Activated naive CD4-positive, alpha-beta T cell treated with anti-CD3 and anti-CD28 coated beads, Interleukin-2, amount 10 ng/mL, durations not matched to agents 7 days and 5 days (primary cell): ENCODE measurements around the gene GPC6.

Experiments used
- CTCF ChIA-PET: fragments of 350-600 bp; sonication (Branson Sonifier 250); formaldehyde crosslinking; loops from one replicate; lab custom pipeline; 2021; ENCODE audit warnings: antibody characterized with exemption; lab: Charles Lee
- DNase-seq: peaks from one replicate; pipeline ENCODE4 v3.0.0-alpha.2; 2020
- H3K27ac Mint-ChIP-seq: one replicate; pipeline ENCODE4 v1.8.0; 2021; ENCODE audit warnings: mild to moderate bottlenecking, moderate library complexity, mixed read lengths
- H3K27me3 Mint-ChIP-seq: one replicate; pipeline ENCODE4 v1.8.0; 2021; ENCODE audit warnings: mild to moderate bottlenecking, mixed read lengths
- H3K36me3 Mint-ChIP-seq: one replicate; pipeline ENCODE4 v1.8.0; 2021; ENCODE audit warnings: mixed read lengths
- H3K4me1 Mint-ChIP-seq: one replicate; pipeline ENCODE4 v1.8.0; 2021; ENCODE audit warnings: mixed read lengths
- H3K4me3 Mint-ChIP-seq: one replicate; pipeline ENCODE4 v1.8.0; 2021; ENCODE audit warnings: mild to moderate bottlenecking, moderate library complexity, mixed read lengths
- H3K9me3 Mint-ChIP-seq: one replicate; pipeline ENCODE4 v1.8.0; 2021; ENCODE audit warnings: mixed read lengths

Gene GPC6

GRCh38 chr13:93244141-93244917 is 17.7 kb downstream of the GPC6 start:
- Mint-ChIP-seq H3K4me1 (no peaks in the 10 kb centered on the region), H3K27me3 (no peaks in the 10 kb centered on the region), H3K27ac (no peak overlapping the region), H3K9me3 (peaks cover 9% of the 10 kb centered on the region), H3K4me3 (no peak overlapping the region), H3K36me3 (no peaks in the 10 kb centered on the region)
- CTCF ChIA-PET = no interaction called here
- no peak for DNase-seq

DNA sequence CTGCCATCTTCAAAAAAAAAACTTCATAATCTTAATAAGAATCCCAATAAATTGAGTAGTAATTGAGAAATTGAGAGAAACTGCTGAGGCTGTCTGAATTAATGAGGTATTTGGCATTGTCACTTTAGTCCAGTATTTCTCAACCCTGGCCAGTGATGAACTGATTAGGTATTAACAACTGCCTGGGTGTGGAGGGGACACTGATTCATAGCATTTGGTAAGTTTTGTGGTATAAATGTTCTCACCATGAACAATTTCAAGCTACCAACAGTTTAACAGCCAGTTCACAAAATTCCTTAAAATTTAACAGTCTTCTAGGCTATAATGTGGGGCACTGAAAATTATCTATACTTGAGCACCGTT is 18.3 kb downstream of the GPC6 start:
- Mint-ChIP-seq H3K4me3 (no peak overlapping the region), H3K36me3 (no peaks in the 10 kb centered on the region), H3K27ac (no peak overlapping the region), H3K27me3 (no peaks in the 10 kb centered on the region), H3K4me1 (no peaks in the 10 kb centered on the region), H3K9me3 (peaks cover 6% of the 10 kb centered on the region)
- CTCF ChIA-PET = no interaction called here
- DNase-seq = no peak

- no peak overlapping the region for H3K4me3 Mint-ChIP-seq
- H3K27me3 Mint-ChIP-seq = no peaks in the 10 kb centered on the region
- no peak overlapping the region for H3K27ac Mint-ChIP-seq
- CTCF ChIA-PET = no interaction called here
- no peaks in the 10 kb centered on the region for H3K4me1 Mint-ChIP-seq
- no peak for DNase-seq
- peaks cover 4% of the 10 kb centered on the region for H3K9me3 Mint-ChIP-seq
- H3K36me3 Mint-ChIP-seq = no peaks in the 10 kb centered on the region
Measured at GRCh38 chr13:93246069-93246468, 19.5 kb downstream of the GPC6 start.

DNA sequence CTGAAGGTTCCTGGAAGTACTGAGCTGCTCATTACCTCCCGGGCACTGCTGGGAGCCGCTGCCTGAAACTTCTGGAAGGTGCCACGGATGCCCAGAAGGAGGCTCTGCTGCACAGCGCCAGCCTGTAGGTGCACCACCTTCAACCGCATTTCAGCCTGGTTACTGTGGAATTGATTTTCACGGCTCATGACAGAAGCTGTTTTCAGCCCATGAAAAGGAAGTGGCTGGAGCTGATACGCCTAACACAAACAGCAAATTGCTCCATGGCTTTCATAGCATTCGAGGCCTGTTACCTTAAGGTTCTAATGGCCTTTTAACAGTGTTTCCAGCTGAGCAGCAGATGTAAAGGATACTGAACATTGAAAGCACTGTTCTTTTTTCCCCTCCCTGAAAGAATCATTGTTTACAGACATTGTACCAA is 22.0 kb downstream of the GPC6 start:
- H3K4me1 Mint-ChIP-seq = no peaks in the 10 kb centered on the region
- CTCF ChIA-PET = no interaction called here
- H3K9me3 Mint-ChIP-seq = peaks cover 2% of the 10 kb centered on the region
- no peak overlapping the region for H3K27ac Mint-ChIP-seq
- no peak for DNase-seq
- no peak overlapping the region for H3K4me3 Mint-ChIP-seq
- no peaks in the 10 kb centered on the region for H3K36me3 Mint-ChIP-seq
- no peaks in the 10 kb centered on the region for H3K27me3 Mint-ChIP-seq

DNA sequence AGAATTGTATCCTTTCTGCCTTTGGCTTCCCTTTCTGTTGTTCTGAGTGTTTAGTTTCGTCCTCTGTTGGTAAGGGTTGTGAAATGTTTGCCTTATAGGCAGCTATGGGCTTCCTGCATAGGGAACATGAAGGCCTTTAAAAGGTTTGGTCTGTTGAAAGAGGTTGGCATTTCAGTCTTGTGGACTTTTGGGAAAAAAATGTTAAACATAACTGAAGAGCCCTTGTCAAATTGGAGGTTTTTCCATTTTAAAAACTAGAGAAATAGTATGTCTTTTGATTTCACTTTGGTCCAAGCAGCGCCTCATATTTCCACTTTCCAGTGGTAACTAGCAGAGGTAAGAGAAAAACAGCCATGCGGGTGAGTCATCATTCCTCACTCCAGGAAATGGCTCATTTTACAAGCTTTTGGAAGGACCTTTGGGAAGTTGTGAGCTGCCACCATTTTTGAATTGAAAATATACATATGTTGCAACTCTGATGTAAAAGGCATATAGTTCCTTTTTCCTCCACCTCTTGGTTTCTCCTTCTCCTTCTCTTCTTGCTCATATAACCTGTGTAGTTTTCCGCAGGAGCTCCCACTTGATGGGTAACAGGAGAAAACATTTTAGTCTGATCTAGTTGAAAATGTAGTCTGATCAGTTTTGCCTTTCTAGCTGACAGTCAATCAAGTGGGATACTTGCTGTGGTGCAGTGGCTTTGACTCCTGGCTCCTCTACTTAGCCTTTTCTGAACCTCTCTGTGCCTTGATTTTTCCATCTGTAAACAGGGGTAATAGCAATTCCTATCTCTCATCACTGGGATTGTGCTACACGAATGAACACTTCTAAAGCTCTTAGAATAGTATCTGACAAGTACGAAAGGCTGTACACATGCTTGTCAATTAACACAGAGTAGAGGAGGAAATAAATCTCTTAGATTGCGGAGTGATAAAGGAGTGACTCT is 23.0 kb downstream of the GPC6 start:
- Mint-ChIP-seq H3K36me3 (no peaks in the 10 kb centered on the region), H3K27me3 (no peaks in the 10 kb centered on the region), H3K4me3 (no peak overlapping the region), H3K4me1 (no peaks in the 10 kb centered on the region), H3K27ac (no peak overlapping the region), H3K9me3 (peaks cover 1% of the 10 kb centered on the region)
- CTCF ChIA-PET = no interaction called here
- no peak for DNase-seq

GRCh38 chr13:93254775-93255174 is 28.2 kb downstream of the GPC6 start:
- CTCF ChIA-PET = no interaction called here
- H3K4me1 Mint-ChIP-seq = no peaks in the 10 kb centered on the region
- no peak overlapping the region for H3K4me3 Mint-ChIP-seq

GRCh38 chr13:93256998-93257397 is 30.4 kb downstream of the GPC6 start:
- Mint-ChIP-seq H3K9me3 (no peaks in the 10 kb centered on the region), H3K27me3 (no peaks in the 10 kb centered on the region), H3K27ac (no peak overlapping the region), H3K4me1 (no peaks in the 10 kb centered on the region), H3K4me3 (no peak overlapping the region), H3K36me3 (no peaks in the 10 kb centered on the region)
- CTCF ChIA-PET = no interaction called here
- DNase-seq = no peak

More at GRCh38 chr13:93254775-93255174, 28.2 kb downstream of the GPC6 start:
- Mint-ChIP-seq H3K27ac (no peak overlapping the region), H3K9me3 (no peaks in the 10 kb centered on the region), H3K27me3 (no peaks in the 10 kb centered on the region), H3K36me3 (no peaks in the 10 kb centered on the region)
- DNase-seq = no peak

DNA sequence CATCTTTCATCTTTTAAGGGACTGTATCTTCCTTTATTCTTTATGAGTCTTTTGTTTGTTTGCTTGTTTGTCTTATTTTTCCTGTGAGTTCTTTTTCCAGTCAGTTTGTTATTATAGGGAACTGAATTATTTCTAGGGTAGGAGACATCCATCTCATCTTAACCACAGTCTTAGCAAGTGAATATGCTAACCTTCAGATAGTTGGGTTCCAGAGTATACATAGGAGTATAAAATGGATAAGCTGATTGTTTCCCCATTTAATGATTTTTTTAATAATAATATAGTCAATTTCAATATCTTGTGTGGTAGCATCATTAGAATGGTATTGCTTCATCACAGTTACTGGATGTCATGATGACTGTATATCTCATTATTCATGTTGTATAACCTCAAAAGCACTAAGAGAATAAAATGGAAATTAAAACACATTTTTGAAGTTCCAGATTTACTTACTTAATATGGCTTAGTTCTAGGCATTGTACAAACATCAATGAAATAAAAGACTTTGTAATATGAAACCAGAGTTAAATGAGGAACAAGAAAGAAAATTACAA is 33.0 kb downstream of the GPC6 start:
- CTCF ChIA-PET = no interaction called here
- no peaks in the 10 kb centered on the region for H3K9me3 Mint-ChIP-seq
- no peaks in the 10 kb centered on the region for H3K27me3 Mint-ChIP-seq

DNA sequence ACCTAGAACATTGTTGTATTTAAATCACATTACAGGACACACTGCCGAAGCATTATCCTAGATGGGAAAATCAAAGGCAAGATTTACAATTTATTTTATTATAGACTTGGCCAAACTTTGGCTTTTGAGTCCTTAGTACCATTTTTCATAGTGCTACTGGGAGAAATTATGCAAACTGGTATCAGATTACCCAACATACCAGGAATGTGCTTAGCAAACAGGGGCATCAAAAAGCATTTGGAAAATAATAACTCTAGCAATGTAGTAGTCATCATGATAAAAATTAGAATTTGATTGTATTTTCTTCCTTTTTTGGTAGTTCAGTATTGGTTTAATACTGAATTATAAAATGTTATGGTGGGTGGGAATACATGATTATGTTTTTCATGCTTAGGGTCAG is 34.0 kb downstream of the GPC6 start:
- CTCF ChIA-PET = no interaction called here
- Mint-ChIP-seq H3K4me1 (no peaks in the 10 kb centered on the region), H3K4me3 (no peak overlapping the region), H3K27ac (no peak overlapping the region), H3K27me3 (no peaks in the 10 kb centered on the region), H3K9me3 (no peaks in the 10 kb centered on the region), H3K36me3 (no peaks in the 10 kb centered on the region)
- no peak for DNase-seq

More for the DNA sequence above, 33.0 kb downstream of the GPC6 start:
- no peak for DNase-seq
- no peak overlapping the region for H3K4me3 Mint-ChIP-seq
- no peaks in the 10 kb centered on the region for H3K4me1 Mint-ChIP-seq
- H3K36me3 Mint-ChIP-seq = no peaks in the 10 kb centered on the region
- no peak overlapping the region for H3K27ac Mint-ChIP-seq

DNA sequence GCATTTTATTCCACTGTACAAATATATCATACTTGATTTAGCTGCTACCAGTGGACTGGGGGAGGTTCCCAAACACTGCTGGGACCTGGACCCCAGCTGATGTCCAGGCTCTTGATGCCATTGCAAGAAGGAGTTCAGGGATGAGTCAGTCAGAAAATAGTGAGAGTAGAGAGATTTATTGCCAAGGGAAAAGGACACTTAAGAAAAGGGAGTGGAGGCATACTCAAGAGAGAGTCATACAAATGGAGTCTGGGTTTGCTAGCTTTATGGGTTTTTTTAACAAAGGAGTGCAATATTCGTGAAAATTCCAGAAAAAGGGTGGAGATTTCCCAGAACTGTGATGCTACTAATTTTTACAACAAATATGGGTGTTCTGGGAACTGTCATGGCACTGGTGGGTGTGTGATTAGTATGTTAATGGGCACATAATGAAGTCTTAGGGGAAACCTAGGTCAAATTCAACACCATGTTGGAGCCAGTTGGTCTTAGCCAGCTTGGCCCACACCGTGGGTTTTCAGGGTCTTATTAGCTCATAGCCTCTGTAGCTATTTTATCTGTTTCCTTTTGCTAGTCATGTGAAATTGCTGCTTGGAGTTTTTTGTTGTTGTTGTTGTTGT is 36.2 kb downstream of the GPC6 start:
- H3K27ac Mint-ChIP-seq = no peak overlapping the region
- H3K36me3 Mint-ChIP-seq = no peaks in the 10 kb centered on the region
- DNase-seq = no peak
- H3K4me1 Mint-ChIP-seq = no peaks in the 10 kb centered on the region
- CTCF ChIA-PET = no interaction called here
- no peaks in the 10 kb centered on the region for H3K27me3 Mint-ChIP-seq
- no peaks in the 10 kb centered on the region for H3K9me3 Mint-ChIP-seq
- H3K4me3 Mint-ChIP-seq = no peak overlapping the region

- Mint-ChIP-seq H3K4me3 (no peak overlapping the region), H3K9me3 (no peaks in the 10 kb centered on the region), H3K27me3 (no peaks in the 10 kb centered on the region), H3K36me3 (no peaks in the 10 kb centered on the region), H3K27ac (no peak overlapping the region), H3K4me1 (no peaks in the 10 kb centered on the region)
- CTCF ChIA-PET = no interaction called here
- DNase-seq = no peak
Measured at GRCh38 chr13:93264876-93265275, 38.3 kb downstream of the GPC6 start.

- CTCF ChIA-PET = no interaction called here
- H3K27me3 Mint-ChIP-seq = no peaks in the 10 kb centered on the region
- no peaks in the 10 kb centered on the region for H3K36me3 Mint-ChIP-seq
- no peak overlapping the region for H3K27ac Mint-ChIP-seq
- no peaks in the 10 kb centered on the region for H3K9me3 Mint-ChIP-seq
- DNase-seq = no peak
- no peaks in the 10 kb centered on the region for H3K4me1 Mint-ChIP-seq
- no peak overlapping the region for H3K4me3 Mint-ChIP-seq
Measured at GRCh38 chr13:93265800-93266199, 39.2 kb downstream of the GPC6 start.

DNA sequence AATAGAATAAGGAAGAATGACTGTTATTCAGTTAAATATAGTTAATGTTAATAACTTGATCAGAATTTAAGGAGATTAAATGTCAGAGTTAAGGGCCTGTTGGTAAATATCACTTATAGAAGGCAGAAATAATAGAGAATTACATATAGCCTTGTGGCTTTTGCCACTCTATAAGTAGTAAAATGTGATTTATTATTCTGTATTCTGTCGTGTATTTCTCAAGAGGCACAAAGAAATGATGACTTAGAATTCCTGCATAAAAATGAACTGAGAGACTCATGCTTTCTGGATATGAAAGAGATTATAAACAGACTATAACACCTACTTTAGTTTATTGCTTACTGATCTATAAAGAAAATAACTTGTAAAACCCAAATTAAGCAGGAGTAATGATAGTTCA is 40.1 kb downstream of the GPC6 start:
- Mint-ChIP-seq H3K27me3 (no peaks in the 10 kb centered on the region), H3K4me3 (no peak overlapping the region), H3K36me3 (no peaks in the 10 kb centered on the region), H3K9me3 (no peaks in the 10 kb centered on the region), H3K4me1 (no peaks in the 10 kb centered on the region), H3K27ac (no peak overlapping the region)
- no peak for DNase-seq
- CTCF ChIA-PET = no interaction called here

GRCh38 chr13:93268327-93269028 is 41.9 kb downstream of the GPC6 start:
- no peaks in the 10 kb centered on the region for H3K27me3 Mint-ChIP-seq
- CTCF ChIA-PET = no interaction called here
- DNase-seq = no peak
- no peaks in the 10 kb centered on the region for H3K4me1 Mint-ChIP-seq
- no peaks in the 10 kb centered on the region for H3K36me3 Mint-ChIP-seq
- no peak overlapping the region for H3K27ac Mint-ChIP-seq
- H3K4me3 Mint-ChIP-seq = no peak overlapping the region
- no peaks in the 10 kb centered on the region for H3K9me3 Mint-ChIP-seq
